ENCODE measurements around the gene CAMTA1. TPM values are rescaled to one million over a fixed set of nuclear protein-coding genes. Genes with fewer than 3 reads are reported as not detected.

Gene CAMTA1
- total and polyA plus RNA-seq, 4 donors: 18.0 to 93.5 (median 35.8) TPM

DNA sequence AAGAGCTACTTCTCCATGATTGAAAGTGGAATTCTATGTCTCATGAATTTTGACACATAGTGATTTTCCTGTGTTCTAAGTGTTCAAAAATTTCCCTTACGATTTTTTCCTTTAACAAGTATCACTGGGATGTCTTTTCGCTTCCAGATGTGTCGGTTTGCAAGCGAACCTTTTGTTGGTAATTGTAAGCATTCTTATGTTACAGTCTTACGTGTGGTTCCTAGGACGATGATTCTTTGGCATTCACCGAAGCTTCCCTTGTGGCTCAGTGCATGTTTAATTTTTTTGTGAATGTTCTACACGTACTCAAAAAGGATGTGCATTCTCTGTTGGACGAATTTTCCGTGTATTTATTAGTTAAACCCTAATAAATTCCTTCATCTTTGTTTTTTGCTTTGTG is 211.6 kb downstream of the CAMTA1 start:
- Histone ChIP-seq H3K36me3 (ENCODE audit: control insufficient read depth in 4 of 4, insufficient read depth in 3 of 4, low read depth in 1 of 4, low read length in 3 of 4) (no peaks in the 10 kb centered on the region), H3K9ac (ENCODE audit: low read depth in 1 of 2, low read length in 2 of 2) (no peak overlapping the region), H3K4me3 (ENCODE audit: low read depth in 1 of 3, low read length in 3 of 3) (no peak overlapping the region), H3K4me1 (ENCODE audit: control insufficient read depth in 4 of 4, insufficient read depth in 4 of 4, low read length in 3 of 4) (no peaks in the 10 kb centered on the region), H3K9me3 (ENCODE audit: control insufficient read depth in 4 of 4, low read length in 3 of 4) (no peaks in the 10 kb centered on the region), H3K27ac (ENCODE audit: low read depth in 1 of 2, low read length in 2 of 2) (no peak overlapping the region), H3K27me3 (ENCODE audit: control insufficient read depth in 4 of 4, insufficient read depth in 4 of 4, low read length in 3 of 4) (no peaks in the 10 kb centered on the region)
- no peak for DNase-seq (ENCODE audit: low spot score)
- WGBS: 81% methylated on average over 10 of the region's 10 CpGs
- TF ChIP-seq TAF1 (conservative IDR thresholded peaks at IDR 0.05) (no peak), HNF4A (conservative IDR thresholded peaks at IDR 0.05) (no peak), FOXA2 (IDR thresholded peaks at IDR 0.05) (no peak), RAD21 (IDR thresholded peaks at IDR 0.05) (no peak), FOXA1 (IDR thresholded peaks at IDR 0.05) (no peak), YY1 (IDR thresholded peaks at IDR 0.05) (no peak)
- TF ChIP-seq, protein P1, sequence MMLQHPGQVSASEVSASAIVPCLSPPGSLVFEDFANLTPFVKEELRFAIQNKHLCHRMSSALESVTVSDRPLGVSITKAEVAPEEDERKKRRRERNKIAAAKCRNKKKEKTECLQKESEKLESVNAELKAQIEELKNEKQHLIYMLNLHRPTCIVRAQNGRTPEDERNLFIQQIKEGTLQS (IDR thresholded peaks at IDR 0.05): no peak

DNA sequence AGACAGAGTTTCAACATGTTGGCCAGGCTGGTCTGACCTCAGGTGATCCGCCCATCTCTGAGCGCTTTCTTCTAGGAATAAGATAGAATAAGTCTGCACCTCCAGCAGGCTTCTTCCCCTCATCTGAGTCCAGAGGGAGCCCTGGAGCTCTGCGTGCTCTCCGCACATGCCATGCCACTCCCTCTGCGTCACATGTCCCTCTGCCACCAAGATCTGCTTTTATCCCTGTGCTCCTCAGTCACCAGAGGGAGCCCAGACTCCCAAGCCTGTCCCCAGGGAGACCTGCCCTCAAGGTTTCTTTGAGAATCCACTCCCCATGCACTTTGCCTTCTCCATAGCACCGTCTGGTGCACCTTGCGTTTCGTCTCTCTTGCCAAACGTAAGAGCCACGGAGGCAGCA is 213.0 kb downstream of the CAMTA1 start:
- WGBS: 63% methylated on average over 10 of the region's 10 CpGs
- Histone ChIP-seq H3K4me3 (ENCODE audit: low read depth in 1 of 3, low read length in 3 of 3) (no peak overlapping the region), H3K9me3 (ENCODE audit: control insufficient read depth in 4 of 4, low read length in 3 of 4) (no peaks in the 10 kb centered on the region), H3K27ac (ENCODE audit: low read depth in 1 of 2, low read length in 2 of 2) (no peak overlapping the region), H3K4me1 (ENCODE audit: control insufficient read depth in 4 of 4, insufficient read depth in 4 of 4, low read length in 3 of 4) (no peaks in the 10 kb centered on the region), H3K36me3 (ENCODE audit: control insufficient read depth in 4 of 4, insufficient read depth in 3 of 4, low read depth in 1 of 4, low read length in 3 of 4) (no peaks in the 10 kb centered on the region), H3K27me3 (ENCODE audit: control insufficient read depth in 4 of 4, insufficient read depth in 4 of 4, low read length in 3 of 4) (no peaks in the 10 kb centered on the region), H3K9ac (ENCODE audit: low read depth in 1 of 2, low read length in 2 of 2) (no peak overlapping the region)
- TF ChIP-seq HNF4A (conservative IDR thresholded peaks at IDR 0.05): no peak
- TF ChIP-seq TAF1 (conservative IDR thresholded peaks at IDR 0.05): no peak
- no peak for DNase-seq (ENCODE audit: low spot score)

DNA sequence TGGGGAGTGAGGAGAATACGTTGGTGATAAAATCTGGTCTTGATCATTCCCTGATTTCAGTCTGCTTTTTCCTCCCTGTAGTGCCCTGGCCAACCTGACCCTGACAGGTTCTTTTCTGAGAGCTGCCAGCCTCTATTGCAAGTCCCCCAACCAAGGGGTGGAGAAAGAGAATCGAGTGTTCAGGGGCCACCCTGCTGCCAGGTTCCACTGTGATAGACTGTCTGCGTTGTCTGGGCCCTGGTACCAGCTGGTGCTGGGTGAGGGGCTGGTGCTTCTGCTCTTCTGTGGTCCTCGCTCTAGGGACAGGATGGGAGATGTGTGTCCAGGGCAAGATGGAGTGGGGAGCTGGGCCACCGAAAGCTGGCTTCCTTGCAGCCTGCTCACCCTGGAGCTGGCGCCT is 214.6 kb downstream of the CAMTA1 start:
- 90% methylated on average over 6 of the region's 6 CpGs for WGBS

More for the DNA sequence above, 214.6 kb downstream of the CAMTA1 start:
- Histone ChIP-seq H3K4me3 (ENCODE audit: low read depth in 1 of 3, low read length in 3 of 3) (no peak overlapping the region), H3K27me3 (ENCODE audit: control insufficient read depth in 4 of 4, insufficient read depth in 4 of 4, low read length in 3 of 4) (no peaks in the 10 kb centered on the region), H3K27ac (ENCODE audit: low read depth in 1 of 2, low read length in 2 of 2) (no peak overlapping the region), H3K4me1 (ENCODE audit: control insufficient read depth in 4 of 4, insufficient read depth in 4 of 4, low read length in 3 of 4) (no peaks in the 10 kb centered on the region), H3K36me3 (ENCODE audit: control insufficient read depth in 4 of 4, insufficient read depth in 3 of 4, low read depth in 1 of 4, low read length in 3 of 4) (no peaks in the 10 kb centered on the region), H3K9ac (ENCODE audit: low read depth in 1 of 2, low read length in 2 of 2) (no peak overlapping the region), H3K9me3 (ENCODE audit: control insufficient read depth in 4 of 4, low read length in 3 of 4) (no peaks in the 10 kb centered on the region)
- no peak for DNase-seq (ENCODE audit: low spot score)
- TF ChIP-seq GABPA (IDR thresholded peaks at IDR 0.05 in 1 of 2, conservative IDR thresholded peaks at IDR 0.05 in 1 of 2): no peak
- no peak for TF ChIP-seq FOXA2 (IDR thresholded peaks at IDR 0.05)
- no peak for TF ChIP-seq HNF4A (conservative IDR thresholded peaks at IDR 0.05)
- TF ChIP-seq, protein P2, sequence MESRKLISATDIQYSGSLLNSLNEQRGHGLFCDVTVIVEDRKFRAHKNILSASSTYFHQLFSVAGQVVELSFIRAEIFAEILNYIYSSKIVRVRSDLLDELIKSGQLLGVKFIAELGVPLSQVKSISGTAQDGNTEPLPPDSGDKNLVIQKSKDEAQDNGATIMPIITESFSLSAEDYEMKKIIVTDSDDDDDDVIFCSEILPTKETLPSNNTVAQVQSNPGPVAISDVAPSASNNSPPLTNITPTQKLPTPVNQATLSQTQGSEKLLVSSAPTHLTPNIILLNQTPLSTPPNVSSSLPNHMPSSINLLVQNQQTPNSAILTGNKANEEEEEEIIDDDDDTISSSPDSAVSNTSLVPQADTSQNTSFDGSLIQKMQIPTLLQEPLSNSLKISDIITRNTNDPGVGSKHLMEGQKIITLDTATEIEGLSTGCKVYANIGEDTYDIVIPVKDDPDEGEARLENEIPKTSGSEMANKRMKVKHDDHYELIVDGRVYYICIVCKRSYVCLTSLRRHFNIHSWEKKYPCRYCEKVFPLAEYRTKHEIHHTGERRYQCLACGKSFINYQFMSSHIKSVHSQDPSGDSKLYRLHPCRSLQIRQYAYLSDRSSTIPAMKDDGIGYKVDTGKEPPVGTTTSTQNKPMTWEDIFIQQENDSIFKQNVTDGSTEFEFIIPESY (IDR thresholded peaks at IDR 0.05): no peak
- TF ChIP-seq EGR1 (IDR thresholded peaks at IDR 0.05; ENCODE audit: low read depth in 2 of 2): no peak
- TF ChIP-seq, protein P3, sequence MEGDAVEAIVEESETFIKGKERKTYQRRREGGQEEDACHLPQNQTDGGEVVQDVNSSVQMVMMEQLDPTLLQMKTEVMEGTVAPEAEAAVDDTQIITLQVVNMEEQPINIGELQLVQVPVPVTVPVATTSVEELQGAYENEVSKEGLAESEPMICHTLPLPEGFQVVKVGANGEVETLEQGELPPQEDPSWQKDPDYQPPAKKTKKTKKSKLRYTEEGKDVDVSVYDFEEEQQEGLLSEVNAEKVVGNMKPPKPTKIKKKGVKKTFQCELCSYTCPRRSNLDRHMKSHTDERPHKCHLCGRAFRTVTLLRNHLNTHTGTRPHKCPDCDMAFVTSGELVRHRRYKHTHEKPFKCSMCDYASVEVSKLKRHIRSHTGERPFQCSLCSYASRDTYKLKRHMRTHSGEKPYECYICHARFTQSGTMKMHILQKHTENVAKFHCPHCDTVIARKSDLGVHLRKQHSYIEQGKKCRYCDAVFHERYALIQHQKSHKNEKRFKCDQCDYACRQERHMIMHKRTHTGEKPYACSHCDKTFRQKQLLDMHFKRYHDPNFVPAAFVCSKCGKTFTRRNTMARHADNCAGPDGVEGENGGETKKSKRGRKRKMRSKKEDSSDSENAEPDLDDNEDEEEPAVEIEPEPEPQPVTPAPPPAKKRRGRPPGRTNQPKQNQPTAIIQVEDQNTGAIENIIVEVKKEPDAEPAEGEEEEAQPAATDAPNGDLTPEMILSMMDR (IDR thresholded peaks at IDR 0.05; ENCODE audit: low read depth, low read length, missing input control): no peak
- no peak for TF ChIP-seq JUND (IDR thresholded peaks at IDR 0.05)
- TF ChIP-seq, protein P1 (IDR thresholded peaks at IDR 0.05): no peak
- TF ChIP-seq RXRA (IDR thresholded peaks at IDR 0.05): no peak
- TF ChIP-seq SP1 (IDR thresholded peaks at IDR 0.05): no peak
- TF ChIP-seq TAF1 (conservative IDR thresholded peaks at IDR 0.05): no peak
- TF ChIP-seq, protein P4, sequence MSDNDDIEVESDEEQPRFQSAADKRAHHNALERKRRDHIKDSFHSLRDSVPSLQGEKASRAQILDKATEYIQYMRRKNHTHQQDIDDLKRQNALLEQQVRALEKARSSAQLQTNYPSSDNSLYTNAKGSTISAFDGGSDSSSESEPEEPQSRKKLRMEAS (IDR thresholded peaks at IDR 0.05): no peak
- no peak for TF ChIP-seq RAD21 (IDR thresholded peaks at IDR 0.05)
- no peak for TF ChIP-seq FOXA1 (IDR thresholded peaks at IDR 0.05)

Data from liver (tissue), 9 donors.